Hepatocyte (in vitro differentiated cells): ENCODE results near the gene PREX1.

Source experiments
- CTCF ChIP-seq: fragments of 200-600 bp; sonication (generic); IDR thresholded peaks from 2 replicates; pipeline ENCODE4 v1.5.1; 2016; ENCODE audit warnings: antibody characterized with exemption, mild to moderate bottlenecking; ENCODE audit not compliant: poor library complexity
- EZH2phosphoT487 ChIP-seq: fragments of 200-600 bp; sonication (generic); IDR thresholded peaks from one replicate; pipeline ENCODE4 v1.6.1; 2018; ENCODE audit warnings: antibody characterized with exemption, mild to moderate bottlenecking, low read depth, moderate library complexity; ENCODE audit not compliant: unreplicated experiment, severe bottlenecking

- TF ChIP-seq CTCF = no peak
- no peak for TF ChIP-seq EZH2phosphoT487
Observed at GRCh38 chr20:48613926-48614325, 213.9 kb downstream of the PREX1 start.
